Right lobe of liver (tissue), 4 donors: ENCODE data around the gene SPATA3.

Source experiments
- CTCF ChIP-seq, 4 donors: fragments of 200-600 bp in 3 of 4; fragments of 450-650 bp in 1 of 4; IDR thresholded peaks; one replicate each; pipeline versions ENCODE4 v1.5.1 to v1.8.0; 2016 to 2022; ENCODE audit warnings: antibody characterized with exemption in 4 of 4, mild to moderate bottlenecking in 2 of 4
- POLR2A ChIP-seq: fragments of 450-650 bp; IDR thresholded peaks from one replicate; pipeline ENCODE4 v1.6.1; 2017; ENCODE audit warnings: antibody characterized with exemption, mild to moderate bottlenecking
- donor health status: DM: no; HTN: no; CAD: no.
- donor health status: DM: no; HTN: no; CAD: no.
- donor health status: DM: no; HTN: yes; CAD: no.

GRCh38 chr2:230976671-230977171 lies 19.2 kb upstream of the SPATA3 start:
- TF ChIP-seq CTCF (IDR thresholded peaks at IDR 0.05) (no peak), POLR2A (no peak)
